ENCODE data around the gene PAPOLG. TPM values are rescaled to one million over a fixed set of nuclear protein-coding genes. Genes with fewer than 3 reads are reported as not detected.

PAPOLG gene
- total and polyA plus RNA-seq, 2 donors (not counting 3 experiments of a cell fraction or from before 2014, with no cell fraction given): 4.2 to 14.9 TPM

DNA sequence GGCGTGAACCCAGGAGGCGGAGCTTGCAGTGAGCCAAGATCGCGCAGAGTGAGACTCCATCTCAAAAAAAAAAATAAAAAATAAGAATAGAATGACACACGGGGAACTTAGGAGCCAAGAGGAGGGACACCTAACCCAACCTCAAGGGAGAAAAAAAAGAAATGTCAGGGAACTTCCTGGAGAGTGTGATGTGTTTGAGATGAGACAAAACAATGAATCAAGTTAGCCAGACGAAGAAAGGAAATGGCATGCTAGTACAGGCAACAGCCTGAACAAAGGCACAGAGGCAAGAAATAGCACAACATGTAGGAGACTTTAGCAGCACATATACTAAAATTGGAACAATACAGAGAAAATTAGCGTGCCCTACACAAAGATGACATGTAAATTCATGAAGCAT lies 36.7 kb upstream of the PAPOLG start:
- Histone ChIP-seq H3K36me3 (ENCODE audit: control insufficient read depth in 2 of 2, extremely low read depth in 1 of 2, insufficient read depth in 2 of 2, low read length in 2 of 2) (no peaks in the 10 kb centered on the region), H3K79me2 (ENCODE audit: control insufficient read depth, insufficient read depth, low read length) (no peaks in the 10 kb centered on the region), H3K9ac (replicated peaks; ENCODE audit: extremely low read depth, insufficient read depth, low read length) (no peak overlapping the region), H3K27me3 (ENCODE audit: control insufficient read depth in 2 of 2, insufficient read depth in 2 of 2, low read length in 2 of 2) (no peaks in the 10 kb centered on the region), H3K4me2 (ENCODE audit: insufficient read depth, low read length) (no peak overlapping the region), H2AFZ (ENCODE audit: low read depth, low read length) (no peak overlapping the region), H3K4me3 (replicated peaks in 1 of 3; ENCODE audit: insufficient read depth in 1 of 3, low read depth in 1 of 3, low read length in 3 of 3) (no peak overlapping the region), H3K27ac (ENCODE audit: insufficient read depth, low read depth, low read length) (no peak overlapping the region), H3K9me1 (replicated peaks; ENCODE audit: control insufficient read depth, extremely low read depth, insufficient read depth, low read length) (no peaks in the 10 kb centered on the region), H3K4me1 (ENCODE audit: control insufficient read depth, extremely low read depth, insufficient read depth, low read length) (no peaks in the 10 kb centered on the region), H4K20me1 (replicated peaks; ENCODE audit: control insufficient read depth, extremely low read depth, insufficient read depth, low read length) (no peaks in the 10 kb centered on the region), H3K9me3 (replicated peaks; ENCODE audit: control insufficient read depth, insufficient read depth, low read length) (no peaks in the 10 kb centered on the region)
- ChIA-PET POLR2A (no interaction called here), CTCF (interaction anchor here (1.2 to 1.4 kb wide), 2 partner anchors 11 to 280 kb away, joined by 4 to 6 read pairs; no protein-coding TSS in a partner anchor)
- dilution Hi-C loops (cut with MboI; ENCODE audit: extremely low pct_ligation_motif_present, low sequenced_read_pairs): no loop called here
- DNase-seq (ENCODE audit: low read depth, low spot score) (no peak), FAIRE-seq (no peak)
- intact Hi-C loops (cut with micrococcal nuclease): no loop called here
- no TSS peak for BruUV-seq (replicated peaks)
- TF ChIP-seq MYC (IDR thresholded peaks at IDR 0.05; ENCODE audit: low read depth, low read length) (no peak), EZH2 (IDR thresholded peaks at IDR 0.05; ENCODE audit: borderline replicate concordance, low read depth, low read length, severe bottlenecking) (no peak), POLR2AphosphoS5 (IDR thresholded peaks at IDR 0.05; ENCODE audit: insufficient read depth, low read depth, low read length) (no peak), FOS (IDR thresholded peaks at IDR 0.05; ENCODE audit: borderline replicate concordance, insufficient read depth, low read length) (no peak), POLR2A (IDR thresholded peaks at IDR 0.05; ENCODE audit: low read depth, low read length) (no peak), JUN (IDR thresholded peaks at IDR 0.05; ENCODE audit: borderline replicate concordance, insufficient read depth, insufficient read length, low read depth) (no peak), GATA2 (IDR thresholded peaks at IDR 0.05; ENCODE audit: insufficient read depth, insufficient read length, low read depth, low read length) (no peak)
- TF ChIP-seq, protein P1, sequence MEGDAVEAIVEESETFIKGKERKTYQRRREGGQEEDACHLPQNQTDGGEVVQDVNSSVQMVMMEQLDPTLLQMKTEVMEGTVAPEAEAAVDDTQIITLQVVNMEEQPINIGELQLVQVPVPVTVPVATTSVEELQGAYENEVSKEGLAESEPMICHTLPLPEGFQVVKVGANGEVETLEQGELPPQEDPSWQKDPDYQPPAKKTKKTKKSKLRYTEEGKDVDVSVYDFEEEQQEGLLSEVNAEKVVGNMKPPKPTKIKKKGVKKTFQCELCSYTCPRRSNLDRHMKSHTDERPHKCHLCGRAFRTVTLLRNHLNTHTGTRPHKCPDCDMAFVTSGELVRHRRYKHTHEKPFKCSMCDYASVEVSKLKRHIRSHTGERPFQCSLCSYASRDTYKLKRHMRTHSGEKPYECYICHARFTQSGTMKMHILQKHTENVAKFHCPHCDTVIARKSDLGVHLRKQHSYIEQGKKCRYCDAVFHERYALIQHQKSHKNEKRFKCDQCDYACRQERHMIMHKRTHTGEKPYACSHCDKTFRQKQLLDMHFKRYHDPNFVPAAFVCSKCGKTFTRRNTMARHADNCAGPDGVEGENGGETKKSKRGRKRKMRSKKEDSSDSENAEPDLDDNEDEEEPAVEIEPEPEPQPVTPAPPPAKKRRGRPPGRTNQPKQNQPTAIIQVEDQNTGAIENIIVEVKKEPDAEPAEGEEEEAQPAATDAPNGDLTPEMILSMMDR (IDR thresholded peaks at IDR 0.05; ENCODE audit: extremely low read depth in 1 of 2, insufficient read depth in 1 of 2, low read depth in 1 of 2, low read length in 2 of 2): no peak
- TF ChIP-seq, protein P2, sequence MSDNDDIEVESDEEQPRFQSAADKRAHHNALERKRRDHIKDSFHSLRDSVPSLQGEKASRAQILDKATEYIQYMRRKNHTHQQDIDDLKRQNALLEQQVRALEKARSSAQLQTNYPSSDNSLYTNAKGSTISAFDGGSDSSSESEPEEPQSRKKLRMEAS (IDR thresholded peaks at IDR 0.05; ENCODE audit: insufficient read depth, insufficient read length): no peak
